Type B pancreatic cell (in vitro differentiated cells): ENCODE measurements around the gene GIGYF2. TPM values are rescaled to one million over a fixed set of nuclear protein-coding genes. Genes with fewer than 3 reads are reported as not detected.
A peak's percentile ranks its signal among the peaks of the same experiment; 100 is the strongest.
"Not testable (repeated sequence)": the region's sequence is repeated elsewhere in the genome, so short reads cannot be mapped to it uniquely, and the experiment has no call there.

Experiments used
- DNase-seq: peaks from one replicate; pipeline ENCODE4 v3.0.0; 2021; ENCODE audit warnings: mixed read lengths; ENCODE audit not compliant: unreplicated experiment; ENCODE audit errors: extremely low spot score
- H3K27ac Mint-ChIP-seq: 2 replicates; pipeline ENCODE4 v1.8.0; 2021; ENCODE audit warnings: mild to moderate bottlenecking, mixed read lengths
- H3K27me3 Mint-ChIP-seq: 2 replicates; pipeline ENCODE4 v1.8.0; 2021; ENCODE audit warnings: mixed read lengths
- H3K36me3 Mint-ChIP-seq: 2 replicates; pipeline ENCODE4 v1.8.0; 2021; ENCODE audit warnings: mixed read lengths
- H3K4me1 Mint-ChIP-seq: one replicate; pipeline ENCODE4 v1.8.0; 2021; ENCODE audit warnings: mixed read lengths; ENCODE audit not compliant: unreplicated experiment
- H3K4me3 Mint-ChIP-seq: 2 replicates; pipeline ENCODE4 v1.8.0; 2021; ENCODE audit warnings: mild to moderate bottlenecking, mixed read lengths
- H3K9me3 Mint-ChIP-seq: 2 replicates; pipeline ENCODE4 v1.8.0; 2021; ENCODE audit warnings: mixed read lengths
- total RNA-seq: library from RNA; stranded (reverse); gene quantifications from 2 replicates; pipeline ENCODE4 v1.2.1, GENCODE V29; 2021; ENCODE audit warnings: low replicate concordance
- TF ChIP-seq, protein P1 (sequence below): fragments of 200-600 bp; sonication (generic); conservative IDR thresholded peaks from 2 replicates; pipeline ENCODE4 v1.5.0; 2021; ENCODE audit warnings: antibody characterized with exemption, mild to moderate bottlenecking

The GIGYF2 gene
- total RNA-seq, 1 donor from 2014 or later = 65.7 TPM

- H3K27ac Mint-ChIP-seq = no peak overlapping the region
- H3K9me3 Mint-ChIP-seq = no peaks in the 10 kb centered on the region
- H3K4me1 Mint-ChIP-seq = no peaks in the 10 kb centered on the region
- peaks cover 17% of the 10 kb centered on the region for H3K27me3 Mint-ChIP-seq
- H3K4me3 Mint-ChIP-seq = no peak overlapping the region
- DNase-seq = no peak
- TF ChIP-seq, protein P1, sequence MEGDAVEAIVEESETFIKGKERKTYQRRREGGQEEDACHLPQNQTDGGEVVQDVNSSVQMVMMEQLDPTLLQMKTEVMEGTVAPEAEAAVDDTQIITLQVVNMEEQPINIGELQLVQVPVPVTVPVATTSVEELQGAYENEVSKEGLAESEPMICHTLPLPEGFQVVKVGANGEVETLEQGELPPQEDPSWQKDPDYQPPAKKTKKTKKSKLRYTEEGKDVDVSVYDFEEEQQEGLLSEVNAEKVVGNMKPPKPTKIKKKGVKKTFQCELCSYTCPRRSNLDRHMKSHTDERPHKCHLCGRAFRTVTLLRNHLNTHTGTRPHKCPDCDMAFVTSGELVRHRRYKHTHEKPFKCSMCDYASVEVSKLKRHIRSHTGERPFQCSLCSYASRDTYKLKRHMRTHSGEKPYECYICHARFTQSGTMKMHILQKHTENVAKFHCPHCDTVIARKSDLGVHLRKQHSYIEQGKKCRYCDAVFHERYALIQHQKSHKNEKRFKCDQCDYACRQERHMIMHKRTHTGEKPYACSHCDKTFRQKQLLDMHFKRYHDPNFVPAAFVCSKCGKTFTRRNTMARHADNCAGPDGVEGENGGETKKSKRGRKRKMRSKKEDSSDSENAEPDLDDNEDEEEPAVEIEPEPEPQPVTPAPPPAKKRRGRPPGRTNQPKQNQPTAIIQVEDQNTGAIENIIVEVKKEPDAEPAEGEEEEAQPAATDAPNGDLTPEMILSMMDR = no peak
- H3K36me3 Mint-ChIP-seq = no peaks in the 10 kb centered on the region
Measured at GRCh38 chr2:232681527-232681926, 15.6 kb upstream of the GIGYF2 start.

- Mint-ChIP-seq H3K36me3 (no peaks in the 10 kb centered on the region), H3K9me3 (no peaks in the 10 kb centered on the region), H3K4me3 (no peak overlapping the region), H3K27me3 (peaks cover 17% of the 10 kb centered on the region), H3K4me1 (no peaks in the 10 kb centered on the region), H3K27ac (no peak overlapping the region)
- TF ChIP-seq, protein P1 = peak; percentile 31
- DNase-seq = no peak
Measured at GRCh38 chr2:232683368-232683767, 13.8 kb upstream of the GIGYF2 start.

- H3K36me3 Mint-ChIP-seq, H3K27ac Mint-ChIP-seq, H3K4me1 Mint-ChIP-seq, DNase-seq, H3K9me3 Mint-ChIP-seq, H3K4me3 Mint-ChIP-seq: not testable (repeated sequence)
- H3K27me3 Mint-ChIP-seq = peaks cover 17% of the 10 kb centered on the region
Measured at GRCh38 chr2:232685391-232685790, 11.7 kb upstream of the GIGYF2 start.

DNA sequence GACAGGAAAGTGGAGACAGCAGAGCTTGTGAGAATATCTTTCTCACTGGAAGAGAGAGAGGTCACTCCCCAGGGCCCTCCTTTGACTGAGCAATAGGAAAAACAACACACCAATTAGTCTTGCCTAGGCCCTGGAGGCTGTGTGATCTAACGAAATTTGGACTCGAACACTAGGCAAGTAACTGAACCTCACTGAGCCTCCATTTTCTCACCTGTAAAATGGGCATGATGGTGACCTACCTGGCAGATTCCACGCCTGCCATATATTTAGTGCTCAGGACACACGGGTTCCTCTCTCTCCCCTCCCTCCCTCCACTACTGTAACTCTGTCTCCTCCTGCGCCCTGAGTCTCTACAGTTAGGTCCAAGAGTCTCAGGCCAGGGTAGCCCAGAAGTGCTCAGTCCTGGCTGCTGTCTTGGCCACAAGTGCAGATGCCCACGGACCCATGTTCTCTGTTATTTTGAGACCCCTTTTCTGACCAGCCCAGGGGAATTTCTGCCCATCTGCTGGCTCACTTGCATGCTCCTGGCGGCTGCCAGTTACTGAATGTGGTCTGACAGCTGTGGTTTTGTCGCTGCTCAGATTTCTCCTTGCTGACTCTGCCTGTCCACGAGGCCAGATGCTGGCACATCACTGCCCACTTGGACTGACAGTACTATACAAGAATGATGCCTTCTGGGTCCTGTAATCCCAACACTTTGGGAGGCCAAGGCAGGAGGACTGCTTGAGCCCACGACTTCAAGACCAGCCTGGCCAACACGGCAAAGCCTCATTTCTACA lies 9.6 kb upstream of the GIGYF2 start:
- Mint-ChIP-seq H3K27ac (no peak overlapping the region), H3K36me3 (no peaks in the 10 kb centered on the region), H3K9me3 (no peaks in the 10 kb centered on the region), H3K4me3 (no peak overlapping the region), H3K4me1 (no peaks in the 10 kb centered on the region), H3K27me3 (peaks cover 9% of the 10 kb centered on the region)
- DNase-seq = no peak
- TF ChIP-seq, protein P1 = no peak

- peaks cover 6% of the 10 kb centered on the region for H3K27me3 Mint-ChIP-seq
- H3K4me3 Mint-ChIP-seq = no peak overlapping the region
- no peaks in the 10 kb centered on the region for H3K36me3 Mint-ChIP-seq
- H3K9me3 Mint-ChIP-seq = no peaks in the 10 kb centered on the region
- DNase-seq = no peak
- no peak overlapping the region for H3K27ac Mint-ChIP-seq
- no peaks in the 10 kb centered on the region for H3K4me1 Mint-ChIP-seq
- TF ChIP-seq, protein P1 = no peak
Measured at GRCh38 chr2:232688201-232688600, 8.9 kb upstream of the GIGYF2 start.

GRCh38 chr2:232689152-232689910 lies 7.8 kb upstream of the GIGYF2 start:
- H3K36me3 Mint-ChIP-seq = no peaks in the 10 kb centered on the region
- H3K4me1 Mint-ChIP-seq = no peaks in the 10 kb centered on the region
- TF ChIP-seq, protein P1 = no peak
- H3K27ac Mint-ChIP-seq = no peak overlapping the region
- H3K27me3 Mint-ChIP-seq = no peaks in the 10 kb centered on the region
- DNase-seq = no peak
- no peak overlapping the region for H3K4me3 Mint-ChIP-seq
- no peaks in the 10 kb centered on the region for H3K9me3 Mint-ChIP-seq

DNA sequence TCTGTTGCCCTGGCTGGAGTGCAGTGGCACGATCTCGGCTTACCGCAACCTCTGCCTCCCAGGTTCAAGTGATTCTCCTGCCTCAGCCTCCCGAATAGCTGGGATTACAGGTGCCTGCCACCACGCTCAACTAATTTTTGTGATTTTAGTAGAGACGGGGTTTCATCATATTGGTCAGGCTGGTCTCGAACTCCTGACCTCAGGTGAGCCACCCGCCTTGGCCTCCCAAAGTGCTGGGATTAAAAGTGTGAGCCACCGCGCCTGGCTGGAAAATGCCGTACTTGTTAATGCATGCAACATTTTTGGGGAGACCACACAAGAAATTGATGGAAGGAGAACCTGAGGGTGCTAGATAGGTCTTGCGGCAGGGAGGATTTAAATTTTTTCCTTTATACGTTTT lies 6.0 kb upstream of the GIGYF2 start:
- H3K9me3 Mint-ChIP-seq, H3K4me1 Mint-ChIP-seq, H3K27me3 Mint-ChIP-seq, H3K36me3 Mint-ChIP-seq, H3K4me3 Mint-ChIP-seq, H3K27ac Mint-ChIP-seq: not testable (repeated sequence)
- DNase-seq = peak; percentile 27
